ENCODE measurements around the gene DYNLL1. TPM values are rescaled to one million over a fixed set of nuclear protein-coding genes. Genes with fewer than 3 reads are reported as not detected.

DYNLL1 gene
- total RNA-seq, 1 donor from 2014 or later = 249 TPM

GRCh38 chr12:120536064-120536791 lies 40.3 kb downstream of the DYNLL1 start:
- no peaks in the 10 kb centered on the region for H3K27me3 Mint-ChIP-seq (ENCODE audit: low read depth)
- TF ChIP-seq CTCF (IDR thresholded peaks at IDR 0.05; ENCODE audit: unreplicated experiment) = no peak
- peak overlapping the region; percentile 95 for H3K4me3 Mint-ChIP-seq
- H3K36me3 Mint-ChIP-seq = peaks cover 3% of the 10 kb centered on the region
- no peaks in the 10 kb centered on the region for H3K9me3 Mint-ChIP-seq
- DNase-seq (ENCODE audit: low spot score in 2 of 2, unreplicated experiment in 2 of 2) = no peak
- H3K4me1 Mint-ChIP-seq = peaks cover 47% of the 10 kb centered on the region
- H3K27ac Mint-ChIP-seq = peak overlapping the region; percentile 84

GRCh38 chr12:120537856-120538220 lies 41.9 kb downstream of the DYNLL1 start:
- no peaks in the 10 kb centered on the region for H3K9me3 Mint-ChIP-seq
- peaks cover 3% of the 10 kb centered on the region for H3K36me3 Mint-ChIP-seq
- no peak for DNase-seq (ENCODE audit: low spot score in 2 of 2, unreplicated experiment in 2 of 2)
- peaks cover 47% of the 10 kb centered on the region for H3K4me1 Mint-ChIP-seq
- peak overlapping the region; percentile 84 for H3K27ac Mint-ChIP-seq
- TF ChIP-seq CTCF (IDR thresholded peaks at IDR 0.05; ENCODE audit: unreplicated experiment) = no peak
- peak overlapping the region; percentile 44 for H3K4me3 Mint-ChIP-seq
- no peaks in the 10 kb centered on the region for H3K27me3 Mint-ChIP-seq (ENCODE audit: low read depth)

- Mint-ChIP-seq H3K36me3 (peaks cover 3% of the 10 kb centered on the region), H3K27ac (peak overlapping the region; percentile 84), H3K4me3 (peak overlapping the region; percentile 44), H3K9me3 (no peaks in the 10 kb centered on the region), H3K27me3 (ENCODE audit: low read depth) (no peaks in the 10 kb centered on the region), H3K4me1 (peaks cover 47% of the 10 kb centered on the region)
- TF ChIP-seq CTCF (IDR thresholded peaks at IDR 0.05; ENCODE audit: unreplicated experiment) = no peak
- no peak for DNase-seq (ENCODE audit: low spot score in 2 of 2, unreplicated experiment in 2 of 2)
These were observed 42.6 kb downstream of the DYNLL1 start for GRCh38 chr12:120538281-120539156.

GRCh38 chr12:120539303-120539702 lies 43.4 kb downstream of the DYNLL1 start:
- peaks cover 3% of the 10 kb centered on the region for H3K36me3 Mint-ChIP-seq
- no peak for DNase-seq (ENCODE audit: low spot score in 2 of 2, unreplicated experiment in 2 of 2)
- no peaks in the 10 kb centered on the region for H3K27me3 Mint-ChIP-seq (ENCODE audit: low read depth)
- no peak overlapping the region for H3K4me3 Mint-ChIP-seq
- H3K9me3 Mint-ChIP-seq = no peaks in the 10 kb centered on the region
- peaks cover 47% of the 10 kb centered on the region for H3K4me1 Mint-ChIP-seq
- H3K27ac Mint-ChIP-seq = peak overlapping the region; percentile 84
- no peak for TF ChIP-seq CTCF (IDR thresholded peaks at IDR 0.05; ENCODE audit: unreplicated experiment)

- no peak for DNase-seq (ENCODE audit: low spot score in 2 of 2, unreplicated experiment in 2 of 2)
- Mint-ChIP-seq H3K4me1 (peaks cover 44% of the 10 kb centered on the region), H3K27me3 (ENCODE audit: low read depth) (no peaks in the 10 kb centered on the region), H3K4me3 (no peak overlapping the region), H3K9me3 (no peaks in the 10 kb centered on the region), H3K27ac (peak overlapping the region; percentile 86), H3K36me3 (peaks cover 3% of the 10 kb centered on the region)
- TF ChIP-seq CTCF (IDR thresholded peaks at IDR 0.05; ENCODE audit: unreplicated experiment) = no peak
These were observed 44.5 kb downstream of the DYNLL1 start for GRCh38 chr12:120540445-120540844.
